Stimulated activated naive CD8-positive, alpha-beta T cell treated with anti-CD3 and anti-CD28 coated beads, Interleukin-15, amount 100 ng/mL, for 72 hours (primary cell): ENCODE measurements around the gene CACNA1A.
"Not testable (repeated sequence)": the region's sequence is repeated elsewhere in the genome, so short reads cannot be mapped to it uniquely, and the experiment has no call there.

ENCODE experiments used
- ATAC-seq: fragments of 150-1000 bp; cut with Tn5 transposase; 2 replicates; pipeline ENCODE4 v1.10.0; 2021; ENCODE audit warnings: mild to moderate bottlenecking, moderate library complexity
- DNase-seq, 2 donors: peaks; one replicate each; pipeline ENCODE4 v3.0.0; 2021 to 2022
- H3K27ac Mint-ChIP-seq, 2 donors: one replicate each; pipeline ENCODE4 v1.8.0; 2022; ENCODE audit warnings: mild to moderate bottlenecking in 2 of 2, mixed read lengths in 2 of 2, moderate library complexity in 2 of 2
- H3K27me3 Mint-ChIP-seq: one replicate; pipeline ENCODE4 v1.8.0; 2022; ENCODE audit warnings: mixed read lengths
- H3K4me1 Mint-ChIP-seq: one replicate; pipeline ENCODE4 v1.8.0; 2022; ENCODE audit warnings: mild to moderate bottlenecking, mixed read lengths
- H3K4me3 Mint-ChIP-seq, 2 donors: one replicate each; pipeline ENCODE4 v1.8.0; 2022; ENCODE audit warnings: mild to moderate bottlenecking in 2 of 2, mixed read lengths in 2 of 2, moderate library complexity in 1 of 2
- H3K9me3 Mint-ChIP-seq, 2 donors: one replicate each; pipeline ENCODE4 v1.8.0; 2022; ENCODE audit warnings: mixed read lengths in 2 of 2

Gene CACNA1A

DNA sequence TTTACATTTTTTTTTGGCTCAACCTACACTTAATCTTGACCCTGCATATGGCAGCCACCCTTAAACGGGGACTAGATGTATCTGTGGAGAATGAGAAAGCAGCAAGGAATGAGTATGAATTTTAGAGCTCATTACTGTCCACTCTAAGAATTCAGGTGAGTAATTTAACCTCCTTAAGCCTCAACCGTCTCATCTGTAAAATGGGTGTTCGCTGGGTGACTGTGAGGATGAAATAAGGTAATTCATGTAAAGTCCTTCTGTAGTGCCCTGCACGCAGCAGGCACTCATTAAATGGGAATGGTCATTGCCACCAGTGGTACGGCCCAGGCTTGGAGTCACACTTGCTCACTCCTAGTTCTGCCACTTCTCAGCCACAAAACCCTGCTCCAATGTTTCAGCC lies 135.3 kb downstream of the CACNA1A start:
- H3K9me3 Mint-ChIP-seq = peaks cover 0 to 7% of the 10 kb centered on the region in 2 donors
- no peak for ATAC-seq
- no peak overlapping the region for H3K27ac Mint-ChIP-seq
- no peak overlapping the region for H3K4me3 Mint-ChIP-seq
- H3K4me1 Mint-ChIP-seq = no peaks in the 10 kb centered on the region
- H3K27me3 Mint-ChIP-seq = no peaks in the 10 kb centered on the region
- no peak for DNase-seq

DNA sequence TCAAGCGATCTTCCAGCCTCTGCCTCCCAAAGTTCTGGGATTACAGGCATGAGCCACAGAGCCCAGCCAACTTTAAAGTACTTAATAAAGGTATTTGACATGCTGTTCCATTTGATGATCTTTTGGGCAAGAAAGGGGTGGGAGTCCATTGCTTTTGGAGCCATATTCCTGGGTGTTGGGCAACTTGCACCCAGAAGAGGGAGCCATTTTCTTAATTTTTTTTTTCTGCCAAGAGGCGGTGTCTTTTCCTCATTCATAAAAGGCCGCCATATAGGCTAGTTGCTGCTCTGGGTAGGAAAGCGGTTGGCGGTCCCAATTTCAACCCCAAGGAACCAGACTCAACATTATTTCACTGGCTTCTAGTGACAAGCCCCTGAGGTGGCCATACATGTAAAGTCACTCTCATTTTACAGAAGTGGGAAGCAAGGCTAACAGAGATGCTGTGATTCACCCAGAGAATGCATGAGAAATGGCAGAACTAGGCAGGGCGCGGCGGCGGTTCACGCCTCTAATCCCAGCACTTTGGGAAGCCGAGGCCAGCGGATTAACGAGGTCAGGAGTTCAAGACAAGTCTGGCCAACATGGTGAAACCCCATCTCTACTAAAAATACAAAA lies 139.6 kb downstream of the CACNA1A start:
- peak in 1 of 2 donors; percentile 1 for DNase-seq
- H3K9me3 Mint-ChIP-seq = no peaks in the 10 kb centered on the region
- H3K4me3 Mint-ChIP-seq = no peak overlapping the region
- H3K27ac Mint-ChIP-seq = no peak overlapping the region
- no peak for ATAC-seq
- peaks cover 15% of the 10 kb centered on the region for H3K27me3 Mint-ChIP-seq
- no peaks in the 10 kb centered on the region for H3K4me1 Mint-ChIP-seq

DNA sequence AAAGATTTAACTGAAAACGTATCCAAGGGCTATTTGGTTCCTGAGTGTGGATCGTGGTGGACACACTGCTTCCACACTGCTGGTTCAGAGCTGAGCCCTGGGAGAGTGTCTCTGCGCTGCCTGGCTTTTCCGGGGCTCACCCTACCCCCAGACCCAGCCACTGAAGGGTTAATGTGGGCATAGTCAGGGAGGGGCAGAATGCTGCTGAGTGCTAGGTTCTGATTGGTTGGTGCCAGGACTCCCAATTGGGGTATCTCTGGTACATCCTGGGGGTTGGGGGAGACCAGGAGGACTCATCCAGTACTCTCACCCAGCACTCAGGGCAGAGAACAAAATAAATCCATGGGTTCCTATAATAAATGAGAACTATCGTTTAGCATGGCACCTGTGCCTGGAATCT lies 142.3 kb downstream of the CACNA1A start:
- no peak overlapping the region for H3K27ac Mint-ChIP-seq
- H3K27me3 Mint-ChIP-seq = peaks cover 17% of the 10 kb centered on the region

DNA sequence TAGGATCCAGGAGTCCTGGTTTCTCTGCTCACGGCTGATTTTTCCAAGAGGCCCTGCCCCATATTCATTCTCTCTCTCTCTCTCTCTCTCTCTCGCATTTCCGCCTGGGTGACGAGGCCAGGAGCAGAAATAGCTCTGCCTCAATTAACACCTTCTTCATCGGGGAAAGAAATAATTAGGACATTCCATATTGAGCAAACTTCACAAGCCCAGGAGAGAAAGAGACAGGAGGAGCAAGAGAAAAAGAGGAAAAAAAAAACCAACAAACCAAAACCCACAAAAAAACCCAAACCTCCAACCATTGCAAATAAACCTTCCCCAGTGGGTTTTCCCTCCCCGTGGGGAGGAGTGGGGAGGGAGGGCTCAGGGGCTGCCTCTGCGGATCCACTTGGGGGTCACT lies 143.0 kb downstream of the CACNA1A start:
- ATAC-seq = no peak
- peaks cover 17% of the 10 kb centered on the region for H3K27me3 Mint-ChIP-seq
- no peak overlapping the region for H3K4me3 Mint-ChIP-seq
- no peak overlapping the region for H3K27ac Mint-ChIP-seq
- H3K9me3 Mint-ChIP-seq = peaks cover 0 to 10% of the 10 kb centered on the region in 2 donors
- H3K4me1 Mint-ChIP-seq = no peaks in the 10 kb centered on the region
- DNase-seq = no peak

More for the DNA sequence above, 142.3 kb downstream of the CACNA1A start:
- H3K4me1 Mint-ChIP-seq = no peaks in the 10 kb centered on the region
- DNase-seq = no peak
- H3K9me3 Mint-ChIP-seq = peaks cover 0 to 10% of the 10 kb centered on the region in 2 donors
- no peak overlapping the region for H3K4me3 Mint-ChIP-seq
- ATAC-seq = no peak

DNA sequence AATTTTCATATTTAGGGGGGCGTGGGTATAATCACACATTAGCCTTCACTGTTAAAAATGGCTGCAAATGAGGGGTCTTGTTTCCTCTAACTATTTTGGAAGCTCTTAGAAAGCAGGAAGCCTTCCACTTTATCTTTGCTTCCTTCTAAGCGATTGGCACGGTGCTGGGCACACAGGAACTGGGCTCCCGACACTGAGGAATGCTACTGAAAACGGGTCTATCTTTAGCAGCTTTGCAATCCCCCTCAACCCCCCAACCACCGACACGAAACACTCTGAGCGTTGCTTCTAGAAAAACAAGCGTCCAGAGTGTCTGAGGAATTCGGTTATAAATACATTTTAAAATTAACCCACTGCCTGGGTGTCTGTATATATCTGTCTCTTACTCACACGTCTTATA lies 143.6 kb downstream of the CACNA1A start:
- no peak overlapping the region for H3K27ac Mint-ChIP-seq
- no peak overlapping the region for H3K4me3 Mint-ChIP-seq
- peaks cover 17% of the 10 kb centered on the region for H3K27me3 Mint-ChIP-seq
- peaks cover 0 to 10% of the 10 kb centered on the region in 2 donors for H3K9me3 Mint-ChIP-seq
- no peaks in the 10 kb centered on the region for H3K4me1 Mint-ChIP-seq
- DNase-seq (no peak), ATAC-seq (no peak)

DNA sequence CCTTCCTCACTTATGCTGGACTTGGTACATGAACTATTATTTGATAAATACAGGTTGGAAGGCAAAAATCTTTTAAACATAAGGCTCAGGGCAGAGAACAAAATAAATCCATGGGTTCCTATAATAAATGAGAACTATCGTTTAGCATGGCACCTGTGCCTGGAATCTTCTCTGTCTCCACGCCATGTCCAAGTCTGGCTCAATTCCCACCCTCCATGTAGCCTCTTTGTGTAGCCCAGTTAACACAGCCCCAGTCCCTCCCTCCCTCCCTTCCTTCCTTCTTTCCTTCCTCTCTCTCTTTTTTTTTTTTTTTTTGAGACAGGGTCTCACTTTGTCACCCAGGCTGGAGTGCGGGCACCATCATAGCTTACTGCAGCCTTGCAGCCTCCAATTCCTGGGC lies 144.6 kb downstream of the CACNA1A start:
- ATAC-seq, H3K27ac Mint-ChIP-seq, DNase-seq, H3K4me3 Mint-ChIP-seq, H3K9me3 Mint-ChIP-seq, H3K4me1 Mint-ChIP-seq: not testable (repeated sequence)
- peaks cover 20% of the 10 kb centered on the region for H3K27me3 Mint-ChIP-seq

DNA sequence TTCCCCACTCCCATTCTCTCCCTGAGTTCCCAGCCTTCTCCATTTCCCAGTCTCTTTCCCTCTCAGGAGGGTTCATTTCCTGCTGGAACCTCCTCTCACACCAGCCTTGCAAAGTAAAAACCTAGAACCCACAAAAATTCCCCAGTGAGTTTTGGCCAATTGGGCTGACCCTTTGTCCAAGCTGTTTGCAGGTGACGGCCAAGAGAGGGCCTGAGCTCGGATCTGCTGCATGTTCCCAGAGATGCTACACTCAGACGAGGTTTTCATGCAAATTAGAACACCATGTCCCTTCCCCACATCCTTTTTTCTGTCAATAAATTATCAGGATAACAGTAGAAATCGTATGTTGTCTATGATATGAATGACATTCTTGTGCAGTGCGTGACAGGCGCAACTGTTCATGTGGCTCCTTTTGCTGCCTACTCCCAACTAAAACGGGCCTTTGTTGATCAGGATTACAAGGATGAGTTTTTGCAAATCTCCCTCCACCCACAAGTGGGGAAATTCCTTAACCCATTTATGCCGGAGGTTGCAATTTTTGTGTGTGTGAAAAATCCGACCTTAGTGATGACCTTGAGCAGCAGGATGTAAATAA lies 149.5 kb downstream of the CACNA1A start:
- Mint-ChIP-seq H3K27me3 (peaks cover 36% of the 10 kb centered on the region), H3K4me1 (no peaks in the 10 kb centered on the region), H3K9me3 (peaks cover 0 to 10% of the 10 kb centered on the region in 2 donors), H3K4me3 (no peak overlapping the region), H3K27ac (no peak overlapping the region)
- DNase-seq = no peak
- ATAC-seq = no peak

DNA sequence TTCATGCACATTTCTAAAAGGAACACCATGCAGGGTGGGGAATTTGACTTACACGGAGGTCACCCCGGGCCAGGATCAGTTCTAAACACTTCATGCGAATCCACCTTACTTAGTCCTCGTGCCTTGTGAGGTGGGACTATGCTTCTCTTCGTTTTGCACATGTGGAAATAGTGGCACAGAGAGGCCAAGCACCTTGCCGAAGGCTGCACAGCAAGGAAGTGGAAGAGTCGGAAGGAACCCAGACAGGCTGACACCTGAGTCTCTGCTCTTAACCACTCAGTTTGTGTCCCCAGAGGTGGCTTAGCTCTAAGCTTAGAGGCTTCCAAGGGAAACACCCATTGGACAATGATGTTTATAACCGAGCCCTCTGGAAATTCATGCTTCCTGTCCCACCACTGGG lies 150.1 kb downstream of the CACNA1A start:
- Mint-ChIP-seq H3K4me1 (no peaks in the 10 kb centered on the region), H3K27ac (no peak overlapping the region), H3K27me3 (peaks cover 32% of the 10 kb centered on the region), H3K4me3 (no peak overlapping the region), H3K9me3 (peaks cover 0 to 10% of the 10 kb centered on the region in 2 donors)
- ATAC-seq (no peak), DNase-seq (no peak)

DNA sequence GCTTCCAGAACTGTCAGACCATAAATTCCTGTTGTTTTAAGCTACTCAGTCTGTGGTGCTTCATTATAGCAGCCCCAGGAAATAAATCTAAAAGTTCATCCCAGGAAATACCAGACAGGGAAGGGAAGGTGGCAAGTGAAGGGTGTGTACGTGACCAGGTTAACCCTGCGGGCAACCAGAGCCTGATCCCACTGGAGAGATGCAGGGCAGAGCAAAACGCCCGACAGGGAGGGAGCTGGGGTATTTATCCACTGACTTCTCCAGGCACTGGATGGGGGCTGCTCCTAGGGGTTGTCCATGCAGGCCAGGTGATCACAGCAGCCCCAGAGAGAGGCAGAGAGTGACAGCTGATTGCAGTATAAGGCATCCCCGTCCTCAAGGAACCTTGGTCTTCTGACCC lies 150.9 kb downstream of the CACNA1A start:
- ATAC-seq (no peak), DNase-seq (no peak)
- Mint-ChIP-seq H3K4me1 (no peaks in the 10 kb centered on the region), H3K4me3 (no peak overlapping the region), H3K9me3 (peaks cover 0 to 11% of the 10 kb centered on the region in 2 donors), H3K27me3 (peaks cover 32% of the 10 kb centered on the region), H3K27ac (no peak overlapping the region)

DNA sequence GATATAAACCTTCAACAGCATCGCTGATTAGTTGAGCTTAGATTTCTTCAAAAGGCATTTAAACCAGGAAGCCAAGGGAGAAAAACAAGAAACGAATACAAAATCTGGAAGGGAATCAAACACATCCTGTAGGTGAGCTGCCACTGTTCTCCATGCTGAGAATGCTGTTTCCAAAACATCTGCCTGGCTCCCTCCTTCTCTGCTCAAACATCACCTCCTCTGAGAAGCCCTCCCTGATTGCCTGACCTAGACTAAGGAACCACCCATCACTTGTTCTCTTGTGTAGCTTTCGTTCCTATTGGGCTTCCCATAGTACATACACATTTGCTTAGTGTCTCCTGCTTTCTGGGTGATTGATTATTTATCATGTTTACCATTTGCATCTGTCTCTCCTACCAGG lies 152.7 kb downstream of the CACNA1A start:
- H3K4me3 Mint-ChIP-seq = no peak overlapping the region
- ATAC-seq = no peak
- H3K27ac Mint-ChIP-seq = no peak overlapping the region
- DNase-seq = no peak
- H3K27me3 Mint-ChIP-seq = peaks cover 32% of the 10 kb centered on the region
- H3K9me3 Mint-ChIP-seq = peaks cover 0 to 11% of the 10 kb centered on the region in 2 donors
- H3K4me1 Mint-ChIP-seq = no peaks in the 10 kb centered on the region

DNA sequence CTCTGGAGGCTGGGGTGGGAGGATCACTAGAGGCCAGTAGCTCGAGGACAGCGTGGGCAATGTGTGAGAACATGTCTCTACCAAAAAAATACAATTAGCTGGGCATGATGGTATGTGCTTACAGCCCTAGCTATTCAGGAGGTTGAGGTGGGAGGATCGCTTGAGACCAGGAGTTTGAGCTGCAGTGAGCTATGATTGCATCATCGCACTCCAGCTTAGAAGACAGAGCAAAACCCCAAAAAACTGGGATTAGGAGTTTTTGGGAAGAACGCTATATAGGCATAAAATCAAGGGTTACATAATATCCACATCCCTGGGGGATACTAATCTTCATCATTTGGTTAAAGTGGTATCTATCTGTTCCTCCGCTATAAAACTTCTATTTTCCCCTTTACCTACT lies 155.5 kb downstream of the CACNA1A start:
- Mint-ChIP-seq H3K4me3 (no peak overlapping the region), H3K9me3 (peaks cover 4 to 11% of the 10 kb centered on the region in 2 donors), H3K27me3 (peaks cover 41% of the 10 kb centered on the region), H3K4me1 (no peaks in the 10 kb centered on the region), H3K27ac (no peak overlapping the region)
- DNase-seq (no peak), ATAC-seq (no peak)

DNA sequence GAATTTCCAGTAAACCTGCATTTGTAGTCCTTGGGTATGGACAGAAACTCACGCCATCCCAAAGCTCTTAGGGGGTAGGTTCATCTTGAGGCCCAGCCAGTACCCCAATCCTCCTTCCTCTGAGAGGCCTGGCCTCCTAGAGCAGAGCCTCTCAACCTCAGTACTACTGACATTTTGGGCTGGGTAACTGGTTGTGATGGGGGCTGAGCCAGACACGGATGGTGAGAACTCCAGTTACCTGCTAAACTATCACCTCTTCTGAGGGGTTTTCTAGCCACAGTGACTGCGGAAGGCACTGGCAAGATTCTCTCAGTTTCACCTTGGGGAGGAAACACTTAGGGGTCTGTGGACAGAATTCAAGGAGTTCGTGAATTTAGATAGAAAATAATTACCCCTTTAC lies 156.2 kb downstream of the CACNA1A start:
- Mint-ChIP-seq H3K27me3 (peaks cover 35% of the 10 kb centered on the region), H3K4me3 (no peak overlapping the region), H3K9me3 (peaks cover 4 to 11% of the 10 kb centered on the region in 2 donors), H3K27ac (no peak overlapping the region), H3K4me1 (no peaks in the 10 kb centered on the region)
- ATAC-seq (no peak), DNase-seq (no peak)

DNA sequence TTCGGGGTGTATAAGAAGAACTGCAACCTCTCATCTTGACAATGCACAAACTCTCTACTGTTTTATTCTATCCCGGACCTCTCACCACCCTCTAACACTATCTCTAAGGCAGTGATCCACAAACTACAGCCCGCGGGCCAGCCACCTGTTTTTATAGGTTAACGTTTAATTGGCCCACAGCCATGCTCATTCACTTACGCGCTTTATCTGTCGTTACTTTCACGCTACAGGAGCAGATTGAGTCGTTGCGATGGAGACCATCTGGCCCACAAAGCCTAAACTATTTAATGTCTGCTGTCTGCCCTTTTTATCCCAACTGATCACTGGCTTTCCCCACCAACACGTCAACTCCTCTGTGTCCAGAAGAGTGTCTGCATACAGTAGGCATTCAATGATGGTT lies 158.9 kb downstream of the CACNA1A start:
- H3K27ac Mint-ChIP-seq = no peak overlapping the region

DNA sequence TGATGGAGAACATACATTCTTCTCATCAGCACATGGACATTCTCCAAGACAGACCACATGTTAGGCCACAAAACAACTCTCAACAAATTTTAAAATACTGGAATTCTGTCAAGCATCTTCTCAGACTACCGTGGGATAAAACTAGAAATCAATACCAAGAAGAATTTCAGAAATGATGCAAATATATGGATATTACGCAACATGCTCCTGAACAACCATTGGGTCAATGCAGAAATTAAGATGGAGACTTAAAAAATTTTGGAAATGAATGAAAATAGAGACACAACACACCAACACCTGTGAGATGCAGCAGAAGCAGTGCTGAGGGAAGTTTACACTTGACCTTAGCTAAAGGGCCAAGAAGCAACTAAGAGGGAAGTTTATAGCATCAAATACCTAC lies 162.8 kb downstream of the CACNA1A start:
- peaks cover 28% of the 10 kb centered on the region for H3K27me3 Mint-ChIP-seq
- H3K4me1 Mint-ChIP-seq = no peaks in the 10 kb centered on the region
- H3K4me3 Mint-ChIP-seq = no peak overlapping the region
- DNase-seq = no peak
- no peak overlapping the region for H3K27ac Mint-ChIP-seq
- ATAC-seq = no peak
- H3K9me3 Mint-ChIP-seq = peaks cover 11 to 12% of the 10 kb centered on the region in 2 donors

More for the DNA sequence above, 158.9 kb downstream of the CACNA1A start:
- Mint-ChIP-seq H3K4me1 (no peaks in the 10 kb centered on the region), H3K4me3 (no peak overlapping the region), H3K27me3 (peaks cover 18% of the 10 kb centered on the region), H3K9me3 (peaks cover 4 to 12% of the 10 kb centered on the region in 2 donors)
- no peak for ATAC-seq
- no peak for DNase-seq

DNA sequence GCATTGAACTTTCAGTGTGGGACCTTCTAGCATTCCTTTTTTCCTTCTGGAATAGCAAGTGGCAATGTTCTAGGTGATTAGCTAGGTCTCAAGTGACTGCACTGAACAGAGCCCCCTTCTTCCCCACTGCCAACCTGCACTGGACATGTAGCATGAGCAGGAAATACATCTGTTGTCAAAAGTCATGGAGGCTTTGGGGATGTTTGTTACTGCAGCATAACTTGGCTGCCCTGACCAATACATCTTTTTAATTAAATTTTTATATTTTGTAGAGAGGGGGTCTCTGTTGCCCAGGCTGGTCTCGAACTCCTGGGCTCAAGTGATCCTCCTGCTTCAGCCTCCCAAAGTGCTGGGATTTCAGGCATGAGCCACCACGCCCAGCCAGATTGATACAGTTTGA lies 163.6 kb downstream of the CACNA1A start:
- no peaks in the 10 kb centered on the region for H3K4me1 Mint-ChIP-seq
- H3K4me3 Mint-ChIP-seq = no peak overlapping the region
- DNase-seq = no peak
- peaks cover 20% of the 10 kb centered on the region for H3K27me3 Mint-ChIP-seq
- H3K27ac Mint-ChIP-seq = no peak overlapping the region
- H3K9me3 Mint-ChIP-seq = peaks cover 8 to 11% of the 10 kb centered on the region in 2 donors
- no peak for ATAC-seq

DNA sequence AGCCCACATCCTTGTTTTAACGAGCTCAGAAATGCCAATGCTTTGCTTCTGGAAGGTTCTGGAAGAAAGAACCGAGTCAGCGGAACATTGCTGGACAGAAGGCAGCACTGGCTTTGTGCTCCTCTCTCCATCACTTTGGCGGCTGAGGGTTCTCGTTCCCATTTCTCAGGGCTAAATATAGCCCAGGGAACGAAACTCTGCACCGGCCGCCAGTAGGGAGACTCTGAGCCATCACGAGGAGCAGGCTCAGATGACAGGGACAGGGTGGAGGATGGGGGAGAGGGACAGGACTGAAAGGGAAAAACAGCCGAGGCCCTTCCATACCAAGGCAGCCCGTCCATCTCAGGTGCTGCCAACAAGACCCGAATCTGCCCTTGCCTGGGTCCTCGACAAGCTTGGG lies 166.4 kb downstream of the CACNA1A start:
- no peaks in the 10 kb centered on the region for H3K4me1 Mint-ChIP-seq
- H3K4me3 Mint-ChIP-seq = no peak overlapping the region
- no peak overlapping the region for H3K27ac Mint-ChIP-seq
- ATAC-seq (no peak), DNase-seq (no peak)
- H3K27me3 Mint-ChIP-seq = peaks cover 12% of the 10 kb centered on the region
- peaks cover 8 to 22% of the 10 kb centered on the region in 2 donors for H3K9me3 Mint-ChIP-seq

DNA sequence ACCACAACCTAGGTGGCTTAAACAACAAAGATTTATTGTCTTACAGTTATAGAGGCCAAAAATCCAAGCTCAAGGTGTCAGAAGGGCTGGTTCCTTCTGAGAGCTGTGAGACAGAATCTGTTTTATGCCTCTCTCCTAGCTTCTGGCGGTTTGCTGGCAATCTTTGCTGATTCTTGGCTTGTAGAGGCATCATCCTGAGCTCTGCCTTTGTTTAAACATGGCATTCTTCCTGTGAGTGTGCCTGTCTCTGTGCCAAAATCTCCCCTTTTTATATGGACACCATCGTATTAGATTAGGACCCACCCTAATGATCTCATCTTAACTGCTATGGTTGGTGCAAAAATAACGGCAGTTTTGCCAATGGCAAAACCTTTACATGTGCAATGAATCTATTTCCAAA lies 169.1 kb downstream of the CACNA1A start:
- ATAC-seq = no peak
- Mint-ChIP-seq H3K27ac (no peak overlapping the region), H3K9me3 (peaks cover 7 to 19% of the 10 kb centered on the region in 2 donors), H3K27me3 (peaks cover 27% of the 10 kb centered on the region), H3K4me3 (no peak overlapping the region), H3K4me1 (no peaks in the 10 kb centered on the region)
- DNase-seq = no peak
